OCI-M2 (cell line): Measurements from ENCODE around the gene HMCN2.

Source experiments
- DNase-seq: peaks from one replicate; lab custom pipeline; 2025; ENCODE audit not compliant: unreplicated experiment; lab: John Stamatoyannopoulos, UW

The HMCN2 gene

GRCh38 chr9:130445268-130445983 is 179.9 kb downstream of the HMCN2 start:
- no peak for DNase-seq

- no peak for DNase-seq
Measured at GRCh38 chr9:130446101-130446861, 180.7 kb downstream of the HMCN2 start.

DNA sequence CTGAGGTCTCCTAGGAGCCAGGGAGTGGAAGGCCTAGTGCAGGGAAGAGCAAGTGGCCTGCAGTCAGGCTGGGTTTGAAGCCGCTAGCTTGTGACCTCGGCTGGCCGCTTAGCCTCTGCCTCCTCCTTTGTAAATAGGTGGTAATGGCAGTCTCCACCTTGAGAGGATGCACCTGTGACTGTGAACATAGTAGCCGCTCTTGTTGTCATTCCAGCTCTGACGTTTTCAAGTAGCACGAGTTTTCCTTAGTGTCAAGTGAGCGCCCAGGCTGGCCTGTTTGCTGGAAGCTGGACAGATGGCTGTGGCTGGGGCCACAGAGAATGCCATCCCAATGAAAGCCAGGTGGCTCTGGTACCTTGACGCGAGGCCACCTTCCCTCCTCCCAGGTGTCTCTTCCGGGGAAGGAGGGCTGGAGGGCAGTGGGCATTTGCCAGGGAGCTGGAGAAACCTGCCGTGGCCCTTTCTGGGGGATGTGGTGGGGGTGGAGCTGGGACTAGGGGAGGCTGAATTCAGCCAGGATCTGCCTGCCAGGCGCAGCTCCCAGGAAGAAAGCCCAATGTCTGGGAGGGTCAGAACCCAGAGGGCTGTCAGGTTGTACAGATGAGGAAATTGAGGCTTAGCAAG is 181.7 kb downstream of the HMCN2 start:
- DNase-seq, result no peak

DNA sequence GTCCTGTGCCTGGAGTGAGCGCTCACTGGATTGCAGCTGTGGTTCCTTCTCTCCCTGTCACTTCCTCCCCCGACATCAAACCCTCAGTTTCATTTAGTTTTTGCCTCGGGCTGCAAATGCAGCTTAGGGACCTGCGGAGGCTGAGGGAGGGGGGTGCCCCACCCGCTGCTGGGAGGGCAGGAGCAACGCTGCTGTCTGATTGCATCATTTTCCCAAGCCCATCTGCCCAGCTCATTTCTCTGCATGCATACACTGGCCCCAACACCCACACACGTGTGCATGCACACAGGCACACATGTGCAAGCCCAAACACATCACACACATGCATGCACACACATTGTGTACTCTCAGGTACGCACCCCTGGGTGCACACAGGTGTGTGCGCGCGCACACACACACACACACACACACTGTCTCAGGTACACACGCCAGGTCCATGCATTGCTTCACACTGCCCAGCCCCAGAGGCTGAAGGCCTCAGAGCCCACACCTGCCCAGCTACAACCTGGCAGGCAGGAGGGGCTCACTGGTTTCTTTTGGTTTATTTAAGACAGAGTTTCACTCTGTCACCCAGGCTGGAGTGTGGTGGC is 182.6 kb downstream of the HMCN2 start:
- no peak for DNase-seq

GRCh38 chr9:130448771-130449603 is 183.4 kb downstream of the HMCN2 start:
- DNase-seq, result no peak

DNA sequence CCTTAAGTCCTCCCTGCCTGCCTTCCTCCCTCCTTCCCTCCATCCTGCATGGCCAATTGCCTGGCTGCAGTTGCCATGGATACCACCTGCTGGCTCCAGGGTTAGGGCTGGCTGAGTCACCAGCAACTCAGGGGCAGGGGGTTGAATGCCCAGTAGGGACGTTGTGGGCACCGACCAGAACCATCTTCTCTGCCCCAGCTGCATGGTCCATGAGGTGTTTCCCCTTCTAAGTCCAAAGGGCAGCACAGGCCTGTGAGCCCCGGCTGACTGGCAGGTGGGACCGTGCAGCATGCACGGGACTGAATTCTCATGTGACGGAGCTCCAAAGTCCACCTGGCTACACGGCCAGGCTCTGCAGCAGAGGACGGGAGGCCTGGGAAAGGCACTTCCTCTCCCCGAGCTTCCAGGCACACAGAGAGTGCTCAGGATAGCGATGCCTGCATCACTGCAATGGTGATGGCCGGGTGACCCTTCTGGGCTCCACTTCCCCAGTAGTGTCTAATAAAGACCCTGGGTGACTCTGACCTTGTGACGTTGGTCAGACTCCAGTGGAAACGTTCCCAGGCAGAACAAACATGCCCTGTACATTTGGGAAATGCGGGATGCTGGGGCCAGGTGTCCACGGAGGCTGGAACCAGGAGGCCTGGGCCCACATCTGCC is 184.9 kb downstream of the HMCN2 start:
- no peak for DNase-seq

DNA sequence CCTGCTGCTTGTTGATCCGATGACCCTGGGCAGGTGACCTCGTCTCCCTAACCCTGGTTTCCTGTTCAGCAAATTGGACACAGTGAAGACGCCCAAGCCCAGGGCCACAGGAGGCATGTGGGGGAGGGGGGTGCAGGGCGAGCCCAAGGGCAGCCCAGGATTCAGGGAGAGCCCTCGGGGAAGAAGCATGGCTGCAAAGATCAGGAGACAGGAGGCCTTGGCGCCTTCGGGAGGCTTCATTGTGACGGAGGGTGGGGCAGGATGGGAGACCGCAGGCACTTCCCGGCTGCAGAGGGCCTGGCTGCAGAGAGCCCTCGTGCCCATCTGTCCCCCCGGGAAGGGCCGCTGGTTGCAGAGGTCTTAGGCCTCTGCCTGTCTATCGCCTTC is 185.4 kb downstream of the HMCN2 start:
- no peak for DNase-seq

GRCh38 chr9:130451509-130452388 is 186.2 kb downstream of the HMCN2 start:
- no peak for DNase-seq

DNA sequence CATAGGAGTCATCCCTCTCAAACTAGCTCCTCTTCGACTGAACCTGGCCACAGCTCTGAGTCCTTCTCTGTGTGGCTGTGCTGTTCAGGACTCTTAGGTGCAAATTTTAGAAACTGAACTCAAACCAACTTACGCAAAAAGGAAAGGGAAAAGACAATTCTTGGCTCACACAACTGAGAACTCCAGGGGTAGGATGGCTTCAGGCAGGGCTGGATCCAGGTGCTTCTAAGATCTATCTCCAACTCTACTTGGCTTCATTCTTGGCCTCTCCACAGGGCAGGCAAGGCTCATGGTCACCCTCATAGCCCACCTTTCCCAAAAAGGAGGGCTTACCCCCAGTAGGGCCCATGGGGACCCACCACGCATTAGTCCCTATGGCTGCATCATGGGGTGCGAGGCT is 187.3 kb downstream of the HMCN2 start:
- DNase-seq, result no peak

DNA sequence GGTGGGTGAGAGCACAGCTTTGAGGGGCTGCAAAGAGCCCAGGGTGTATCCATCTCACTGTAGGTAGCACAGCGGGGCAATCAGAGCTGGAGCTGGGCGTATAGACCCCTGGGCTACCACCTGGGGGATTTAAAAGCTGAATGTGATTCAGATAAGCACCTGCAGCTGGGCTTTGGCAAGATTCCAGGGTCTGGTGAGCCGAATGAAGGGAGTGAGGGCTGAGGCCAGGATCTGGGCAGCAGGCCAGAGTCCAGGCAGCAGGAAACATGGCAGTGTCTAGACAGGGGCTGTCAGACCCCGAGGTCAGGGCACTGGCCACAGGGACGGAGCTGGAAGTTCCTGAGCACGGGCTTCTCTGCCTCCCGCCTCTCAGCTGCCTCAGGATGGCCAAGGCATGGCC is 187.9 kb downstream of the HMCN2 start:
- no peak for DNase-seq

DNA sequence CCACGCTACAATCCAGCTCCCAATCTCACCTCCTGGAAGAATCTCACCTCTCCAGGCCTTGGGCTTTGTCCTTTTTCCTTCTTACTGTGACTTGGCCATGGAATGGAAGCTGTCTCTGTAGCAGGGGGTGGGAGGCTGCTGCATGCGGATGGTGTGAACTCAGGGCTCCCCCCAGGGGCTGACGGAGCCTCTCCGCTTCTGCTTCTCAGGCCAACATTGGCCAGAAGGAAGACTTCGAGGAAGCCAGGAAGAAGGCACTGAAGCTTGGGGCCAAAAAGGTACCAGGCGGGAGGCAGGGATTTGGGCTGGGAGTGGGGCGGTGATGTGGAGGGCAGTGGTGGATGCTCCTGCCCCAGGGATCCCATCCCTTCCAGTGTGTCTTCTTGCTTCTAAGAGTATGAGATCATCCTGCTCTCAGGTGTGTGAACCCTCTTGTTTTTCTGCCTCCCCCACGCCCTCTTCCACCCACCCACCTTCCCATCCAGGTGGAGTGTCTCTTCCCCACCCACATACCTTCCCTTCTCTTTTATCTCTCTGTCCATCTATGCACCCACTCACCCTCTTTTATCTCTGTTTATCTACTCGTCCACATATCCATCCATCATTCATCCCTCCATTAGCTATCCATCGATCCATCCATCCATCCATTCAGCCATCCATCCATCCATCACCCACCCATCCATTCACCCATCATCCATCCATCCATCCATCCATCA is 188.7 kb downstream of the HMCN2 start:
- DNase-seq, result no peak

- DNase-seq, result no peak
Measured at GRCh38 chr9:130454812-130455325, 189.3 kb downstream of the HMCN2 start.

GRCh38 chr9:130458027-130458803 is 192.7 kb downstream of the HMCN2 start:
- DNase-seq, result no peak

- no peak for DNase-seq
Measured at GRCh38 chr9:130458804-130459067, 193.2 kb downstream of the HMCN2 start.

- no peak for DNase-seq
Measured at GRCh38 chr9:130459151-130459550, 193.6 kb downstream of the HMCN2 start.

GRCh38 chr9:130459941-130460669 is 194.5 kb downstream of the HMCN2 start:
- no peak for DNase-seq

DNA sequence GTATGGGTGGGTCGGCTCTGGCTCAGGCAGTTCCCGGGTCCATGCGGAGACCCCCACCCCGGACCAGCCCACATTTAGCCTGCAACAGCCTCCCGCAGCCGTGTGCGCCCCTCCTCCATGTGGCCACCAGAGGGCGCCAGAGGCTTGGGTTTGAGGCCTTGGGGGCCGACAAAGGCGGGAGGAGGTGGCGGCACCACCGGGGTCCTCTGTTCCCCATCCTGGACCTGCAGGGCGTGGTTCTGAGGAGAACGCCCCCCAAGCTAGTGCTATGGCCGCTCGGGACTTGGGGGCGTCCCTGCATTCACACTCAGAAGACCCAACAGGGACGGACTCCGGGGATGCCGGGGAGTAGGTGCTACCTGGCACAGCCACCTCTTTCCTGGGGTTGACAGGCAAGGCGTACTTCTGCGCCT is 195.7 kb downstream of the HMCN2 start:
- DNase-seq, result no peak
